Gastrocnemius medialis (tissue), 4 donors: ENCODE measurements around the gene TRIM69.

Experiments
- POLR2A ChIP-seq, 2 donors: fragments of 450-650 bp; IDR thresholded peaks; one replicate each; pipeline ENCODE4 v1.6.1; 2017; ENCODE audit warnings: antibody characterized with exemption in 2 of 2, mild to moderate bottlenecking in 2 of 2, moderate library complexity in 2 of 2
- TF ChIP-seq, protein P1 (sequence below), 5 experiments: fragments of 450-650 bp in 3 of 5; fragments of 200-600 bp in 2 of 5; sonication (generic) in 2 of 5; IDR thresholded peaks in 4 of 5; conservative IDR thresholded peaks in 1 of 5; 1 replicate in 4 of 5; 2 replicates in 1 of 5; pipeline ENCODE4 v1.5.1; 2016 to 2019; ENCODE audit warnings: antibody characterized with exemption in 5 of 5, mild to moderate bottlenecking in 3 of 5, moderate library complexity in 3 of 5

DNA sequence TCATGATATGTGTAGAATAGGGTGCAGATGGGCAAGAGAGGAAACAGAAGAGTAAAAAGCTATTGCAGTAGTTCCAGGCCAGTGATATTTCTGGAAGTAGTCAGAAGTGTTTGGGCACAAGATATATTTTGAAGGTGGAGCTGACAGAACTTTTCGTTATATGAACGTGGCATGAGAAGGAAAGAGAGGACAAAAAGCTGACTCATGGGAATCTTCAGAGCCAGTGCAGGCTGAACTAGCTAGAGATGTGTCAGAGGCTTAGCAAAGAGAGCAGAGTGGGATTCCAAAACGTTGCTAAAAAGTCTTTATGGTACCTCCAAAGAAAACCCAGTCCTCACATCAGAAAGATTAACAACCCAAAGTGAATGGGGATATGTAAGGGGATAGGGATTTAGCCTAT is 28.7 kb downstream of the TRIM69 start:
- TF ChIP-seq, protein P1, sequence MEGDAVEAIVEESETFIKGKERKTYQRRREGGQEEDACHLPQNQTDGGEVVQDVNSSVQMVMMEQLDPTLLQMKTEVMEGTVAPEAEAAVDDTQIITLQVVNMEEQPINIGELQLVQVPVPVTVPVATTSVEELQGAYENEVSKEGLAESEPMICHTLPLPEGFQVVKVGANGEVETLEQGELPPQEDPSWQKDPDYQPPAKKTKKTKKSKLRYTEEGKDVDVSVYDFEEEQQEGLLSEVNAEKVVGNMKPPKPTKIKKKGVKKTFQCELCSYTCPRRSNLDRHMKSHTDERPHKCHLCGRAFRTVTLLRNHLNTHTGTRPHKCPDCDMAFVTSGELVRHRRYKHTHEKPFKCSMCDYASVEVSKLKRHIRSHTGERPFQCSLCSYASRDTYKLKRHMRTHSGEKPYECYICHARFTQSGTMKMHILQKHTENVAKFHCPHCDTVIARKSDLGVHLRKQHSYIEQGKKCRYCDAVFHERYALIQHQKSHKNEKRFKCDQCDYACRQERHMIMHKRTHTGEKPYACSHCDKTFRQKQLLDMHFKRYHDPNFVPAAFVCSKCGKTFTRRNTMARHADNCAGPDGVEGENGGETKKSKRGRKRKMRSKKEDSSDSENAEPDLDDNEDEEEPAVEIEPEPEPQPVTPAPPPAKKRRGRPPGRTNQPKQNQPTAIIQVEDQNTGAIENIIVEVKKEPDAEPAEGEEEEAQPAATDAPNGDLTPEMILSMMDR (IDR thresholded peaks at IDR 0.05 in 4 of 5, conservative IDR thresholded peaks at IDR 0.05 in 1 of 5) = no peak
- no peak for TF ChIP-seq POLR2A (IDR thresholded peaks at IDR 0.05)
